Liver (tissue), 3 donors: Measurements from ENCODE around the gene PSMG4.

ENCODE experiments used
- EGR1 ChIP-seq, 2 donors: IDR thresholded peaks; 2 replicates each; pipeline ENCODE4 v1.6.1; 2016 to 2018; ENCODE audit warnings: antibody characterized with exemption in 2 of 2, low read depth in 2 of 2
- FOXA1 ChIP-seq: IDR thresholded peaks from 2 replicates; pipeline ENCODE4 v1.6.1; 2016; ENCODE audit warnings: antibody characterized with exemption
- HNF4G ChIP-seq: IDR thresholded peaks from 2 replicates; pipeline ENCODE4 v1.6.1; 2016; ENCODE audit warnings: antibody characterized with exemption
- RAD21 ChIP-seq, 2 donors: IDR thresholded peaks; 2 replicates each; pipeline ENCODE4 v1.6.1; 2016; ENCODE audit warnings: antibody characterized with exemption in 2 of 2, mild to moderate bottlenecking in 2 of 2
- RXRA ChIP-seq, 2 donors: IDR thresholded peaks; 2 replicates each; pipeline ENCODE4 v1.6.1; 2017 to 2018; ENCODE audit warnings: antibody characterized with exemption in 2 of 2, mild to moderate bottlenecking in 1 of 2
- SP1 ChIP-seq: IDR thresholded peaks from 2 replicates; pipeline ENCODE4 v1.6.1; 2018; ENCODE audit warnings: antibody characterized with exemption, mild to moderate bottlenecking
- TAF1 ChIP-seq: conservative IDR thresholded peaks from 2 replicates; pipeline ENCODE4 v1.6.1; 2016; ENCODE audit warnings: antibody characterized with exemption, mild to moderate bottlenecking
- YY1 ChIP-seq: IDR thresholded peaks from 2 replicates; pipeline ENCODE4 v1.6.1; 2016; ENCODE audit warnings: antibody characterized with exemption, mild to moderate bottlenecking
- ZBTB33 ChIP-seq: IDR thresholded peaks from 2 replicates; pipeline ENCODE4 v1.6.1; 2016; ENCODE audit warnings: antibody characterized with exemption
- TF ChIP-seq, protein P1 (sequence below): fragments of 150-350 bp; IDR thresholded peaks from 2 replicates; pipeline ENCODE4 v1.5.1; 2017; ENCODE audit warnings: improper control_type of control experiment, low read depth, low read length; ENCODE audit not compliant: missing input control
- donor health status: healthy.
- donor health status: healthy.

DNA sequence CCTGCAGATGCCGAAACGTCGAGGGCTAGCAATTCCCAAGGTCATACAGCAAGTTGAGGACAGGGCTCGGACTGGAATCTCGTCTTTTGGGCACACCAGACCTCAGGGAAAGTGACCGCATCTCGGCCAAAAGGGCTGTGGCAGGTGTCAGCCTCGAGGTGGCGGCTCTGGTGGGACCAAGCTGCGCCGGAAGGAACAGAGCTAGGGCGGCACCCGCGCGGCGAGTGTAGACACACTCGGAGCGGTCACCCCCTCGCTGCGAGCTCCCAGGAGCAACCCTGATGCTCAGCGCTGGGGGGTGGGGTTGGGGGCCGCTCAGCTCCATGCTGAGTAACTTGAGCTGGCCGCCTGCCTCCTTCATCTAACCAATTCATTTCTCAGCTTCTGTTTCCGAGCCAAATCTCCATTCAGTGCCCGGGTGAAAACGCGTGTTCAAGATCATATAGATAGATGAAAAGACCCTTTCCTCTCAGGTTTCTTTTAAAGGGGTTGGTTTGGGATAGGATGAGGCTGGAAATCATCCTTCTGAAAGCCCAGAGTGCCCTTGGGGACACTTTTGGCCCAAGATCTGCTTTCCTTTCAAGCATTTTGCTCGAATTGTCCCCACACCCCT is 29.1 kb upstream of the PSMG4 start:
- TF ChIP-seq, protein P1, sequence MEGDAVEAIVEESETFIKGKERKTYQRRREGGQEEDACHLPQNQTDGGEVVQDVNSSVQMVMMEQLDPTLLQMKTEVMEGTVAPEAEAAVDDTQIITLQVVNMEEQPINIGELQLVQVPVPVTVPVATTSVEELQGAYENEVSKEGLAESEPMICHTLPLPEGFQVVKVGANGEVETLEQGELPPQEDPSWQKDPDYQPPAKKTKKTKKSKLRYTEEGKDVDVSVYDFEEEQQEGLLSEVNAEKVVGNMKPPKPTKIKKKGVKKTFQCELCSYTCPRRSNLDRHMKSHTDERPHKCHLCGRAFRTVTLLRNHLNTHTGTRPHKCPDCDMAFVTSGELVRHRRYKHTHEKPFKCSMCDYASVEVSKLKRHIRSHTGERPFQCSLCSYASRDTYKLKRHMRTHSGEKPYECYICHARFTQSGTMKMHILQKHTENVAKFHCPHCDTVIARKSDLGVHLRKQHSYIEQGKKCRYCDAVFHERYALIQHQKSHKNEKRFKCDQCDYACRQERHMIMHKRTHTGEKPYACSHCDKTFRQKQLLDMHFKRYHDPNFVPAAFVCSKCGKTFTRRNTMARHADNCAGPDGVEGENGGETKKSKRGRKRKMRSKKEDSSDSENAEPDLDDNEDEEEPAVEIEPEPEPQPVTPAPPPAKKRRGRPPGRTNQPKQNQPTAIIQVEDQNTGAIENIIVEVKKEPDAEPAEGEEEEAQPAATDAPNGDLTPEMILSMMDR = no peak
- TF ChIP-seq TAF1 (no peak), FOXA1 (no peak), EGR1 (IDR thresholded peaks at IDR 0.05; ENCODE audit: low read depth in 2 of 2) (no peak), RAD21 (IDR thresholded peaks at IDR 0.05) (no peak), ZBTB33 (no peak), HNF4G (no peak), SP1 (no peak), RXRA (IDR thresholded peaks at IDR 0.05) (no peak), YY1 (no peak)
